HT1080 (cell line): ENCODE results near the gene TOP3B. TPM values are rescaled to one million over a fixed set of nuclear protein-coding genes. Genes with fewer than 3 reads are reported as not detected.

Source experiments
- DNase-seq: peaks from one replicate; pipeline ENCODE4 v3.0.0-alpha.2; 2015; ENCODE audit warnings: low read depth
- total RNA-seq: library from RNA; depleted of rRNA; stranded (reverse); fragments of >200 nt; shearing (Covaris generic); gene quantifications from 2 replicates; pipeline ENCODE4 v1.2.3, GENCODE V29; 2014

The TOP3B gene
- total RNA-seq, 1 experiment from 2014 or later, result 48.9 TPM

DNA sequence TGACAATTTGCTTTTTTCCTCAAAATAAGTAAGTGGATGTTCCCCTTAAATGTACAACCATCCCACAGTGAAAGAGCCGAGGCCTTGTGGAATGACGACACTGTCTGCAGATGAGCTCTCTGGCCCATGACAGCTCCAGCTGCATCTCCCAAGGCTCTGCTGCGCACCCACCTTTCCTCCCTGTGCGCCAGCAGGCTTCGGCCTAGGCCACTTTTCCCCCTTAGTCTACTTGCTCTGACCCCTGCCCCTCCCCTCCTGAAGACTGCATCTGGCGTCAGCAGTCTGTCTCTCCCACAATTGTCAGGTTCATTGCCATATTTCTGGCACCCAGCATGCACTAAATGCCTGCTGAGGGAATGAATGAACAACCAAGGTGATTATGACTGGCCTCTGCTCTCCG lies 2.0 kb downstream of the TOP3B start:
- DNase-seq, result no peak

DNA sequence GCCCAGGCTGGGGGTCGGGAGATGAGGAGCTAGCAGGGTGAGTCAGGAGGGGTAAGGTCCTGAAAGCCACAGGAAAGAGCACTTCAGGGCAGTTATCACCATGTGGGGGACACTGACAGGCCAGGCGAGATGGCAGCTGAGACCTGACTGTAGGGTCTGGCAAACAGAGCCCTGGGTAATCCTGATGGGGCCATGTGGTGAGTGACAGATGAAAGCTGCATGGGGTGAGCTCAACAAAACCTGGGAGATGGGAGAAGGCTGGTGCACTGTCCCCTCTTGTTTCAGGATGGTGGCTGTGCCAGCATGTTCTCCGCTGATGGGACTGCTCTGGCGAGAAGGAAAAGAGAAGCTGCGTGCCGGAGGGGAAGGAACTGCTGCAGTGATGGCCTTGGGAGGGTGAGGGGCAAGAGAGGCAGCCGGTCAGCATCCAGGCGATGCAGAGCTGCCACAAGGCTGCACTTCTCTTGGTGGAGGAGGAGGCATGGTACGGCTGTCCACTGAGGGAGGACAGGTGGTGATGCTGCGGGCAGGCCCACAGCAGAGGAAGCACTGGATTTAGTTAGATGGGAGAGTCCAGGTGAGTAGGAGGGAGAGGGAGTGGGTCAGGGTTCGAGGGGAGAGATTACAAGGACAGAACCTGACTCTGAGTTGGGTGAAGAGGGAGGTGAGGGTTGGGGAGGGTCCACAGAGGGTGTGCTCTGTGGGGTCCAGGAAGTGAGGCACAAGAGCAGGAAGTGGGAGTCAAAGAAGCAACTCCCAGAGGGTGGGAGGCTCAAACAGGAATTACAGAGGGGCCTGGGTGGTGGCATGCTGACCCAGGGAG lies 3.8 kb downstream of the TOP3B start:
- no peak for DNase-seq

DNA sequence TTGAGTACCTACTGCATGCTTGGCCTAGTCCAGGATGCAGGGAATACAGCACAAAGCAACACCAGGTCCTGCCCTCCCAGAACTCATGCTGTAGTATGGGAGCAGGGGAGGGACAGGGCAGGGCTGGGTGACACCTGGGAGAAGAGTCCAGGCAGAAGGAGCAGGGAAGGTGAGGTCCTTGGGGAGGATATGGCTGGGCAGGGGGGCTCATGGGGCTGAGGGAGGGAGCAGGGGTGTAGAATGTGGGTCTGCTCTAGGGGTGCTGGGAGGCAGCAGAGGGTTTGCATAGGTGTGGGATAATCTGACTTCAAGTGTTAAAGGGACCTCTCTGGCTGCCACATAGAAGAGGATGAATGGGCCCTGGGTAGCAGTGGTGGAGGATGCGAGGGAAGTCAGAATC lies 4.8 kb downstream of the TOP3B start:
- no peak for DNase-seq

GRCh38 chr22:21975854-21976345 lies 6.7 kb downstream of the TOP3B start:
- no peak for DNase-seq

DNA sequence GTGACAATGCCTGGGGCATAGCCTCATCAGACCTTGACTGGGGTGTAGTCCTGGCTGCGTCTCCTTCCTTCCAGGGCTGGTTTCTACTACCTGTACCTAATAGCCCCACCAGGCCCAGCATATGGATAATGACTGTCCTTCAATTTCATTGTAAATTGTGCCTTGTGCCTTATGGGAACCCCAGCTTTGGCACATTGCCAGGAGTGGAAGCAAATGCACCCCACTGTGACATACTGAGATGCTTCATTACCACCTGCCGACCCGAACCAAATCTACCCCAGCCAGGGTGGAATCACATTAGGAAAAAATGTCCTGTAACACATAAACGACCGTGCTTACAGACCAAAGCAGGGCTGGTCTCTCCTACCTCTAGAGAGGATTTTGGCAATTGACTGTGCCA lies 7.3 kb downstream of the TOP3B start:
- no peak for DNase-seq

- DNase-seq, result no peak
These were observed 8.4 kb downstream of the TOP3B start for GRCh38 chr22:21974058-21974649.

DNA sequence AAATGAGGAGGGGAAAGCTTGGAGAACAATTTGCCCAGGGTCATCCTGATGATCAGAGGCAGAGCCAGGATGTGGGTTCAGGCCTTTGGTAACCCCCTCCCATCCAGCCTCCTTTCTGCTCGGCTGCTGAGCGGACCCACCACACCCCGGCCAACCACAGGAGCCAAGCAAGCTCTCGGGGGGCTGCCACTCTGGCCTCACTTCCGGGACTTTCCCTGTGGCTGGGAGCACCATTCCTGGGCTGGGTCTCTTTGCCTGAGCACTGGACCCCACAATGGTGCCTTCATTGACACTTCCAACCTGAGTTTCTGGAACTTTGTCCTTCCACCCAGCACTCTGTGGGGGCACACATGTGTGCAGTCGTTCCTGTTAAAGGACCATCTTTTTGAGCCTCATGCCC lies 9.8 kb downstream of the TOP3B start:
- DNase-seq, result no peak

DNA sequence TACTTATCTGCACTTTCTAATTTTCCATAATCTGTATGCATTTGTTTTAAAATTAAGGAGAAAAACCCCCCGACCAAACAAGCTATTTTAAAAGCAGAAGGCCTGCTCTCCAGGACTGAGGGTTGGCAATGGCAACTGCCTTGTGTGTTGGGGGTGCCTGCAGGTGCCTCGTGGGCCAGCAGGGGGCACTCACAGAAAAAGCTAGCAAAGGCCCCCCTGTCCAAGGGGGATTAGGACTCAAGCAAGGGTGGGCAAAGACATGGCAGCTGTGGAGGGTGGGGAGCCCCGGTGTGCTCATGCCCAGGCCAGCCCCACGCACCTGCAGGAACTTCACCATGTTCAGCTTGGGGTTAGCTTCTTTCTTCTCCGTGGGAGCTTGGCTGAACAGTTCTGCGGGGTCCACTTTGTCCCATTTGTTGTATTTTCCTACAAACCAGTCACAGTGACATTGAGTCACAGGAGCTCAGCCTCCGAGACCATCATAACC lies 10.3 kb downstream of the TOP3B start:
- DNase-seq, result peak; percentile 27

- no peak for DNase-seq
These were observed 10.7 kb downstream of the TOP3B start for GRCh38 chr22:21971858-21972275.

- DNase-seq, result no peak
These were observed 11.6 kb downstream of the TOP3B start for GRCh38 chr22:21970800-21971617.

GRCh38 chr22:21970037-21970799 lies 12.4 kb downstream of the TOP3B start:
- DNase-seq, result no peak

GRCh38 chr22:21968452-21969129 lies 14.0 kb downstream of the TOP3B start:
- no peak for DNase-seq

- DNase-seq, result no peak
These were observed 14.8 kb downstream of the TOP3B start for GRCh38 chr22:21967693-21968271.

GRCh38 chr22:21966643-21967516 lies 15.7 kb downstream of the TOP3B start:
- DNase-seq, result no peak

DNA sequence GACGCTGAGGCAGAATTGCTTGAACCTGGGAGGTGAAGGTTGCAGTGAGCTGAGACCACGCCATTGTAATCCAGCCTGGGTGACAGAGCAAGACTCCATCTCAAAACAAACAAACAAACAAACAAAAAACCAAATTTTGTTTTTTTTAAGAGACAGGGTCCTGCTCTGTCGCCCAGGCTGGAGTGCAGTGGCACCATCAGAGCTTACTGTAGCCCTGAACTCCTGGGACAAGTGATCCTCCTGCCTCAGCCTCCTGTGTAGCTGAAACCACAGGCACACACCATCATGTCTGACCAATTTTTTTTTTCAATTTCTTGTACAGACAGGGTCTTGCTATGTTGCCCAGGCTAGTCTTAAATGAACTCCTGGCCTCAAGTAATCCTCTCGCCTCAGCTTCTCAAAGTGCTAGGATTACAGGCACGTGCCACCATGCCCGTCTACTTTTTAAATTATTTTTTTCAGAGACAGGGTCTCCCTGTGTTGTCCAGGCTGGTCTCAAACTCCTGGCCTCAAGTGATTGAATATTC lies 16.8 kb downstream of the TOP3B start:
- DNase-seq, result no peak

- no peak for DNase-seq
These were observed 17.6 kb downstream of the TOP3B start for GRCh38 chr22:21964918-21965484.

GRCh38 chr22:21964234-21964633 lies 18.4 kb downstream of the TOP3B start:
- no peak for DNase-seq

- DNase-seq, result no peak
These were observed 18.8 kb downstream of the TOP3B start for GRCh38 chr22:21963790-21964211.
